ENCODE measurements around the gene SAFB2.

GRCh38 chr19:5559804-5560133 is 62.8 kb downstream of the SAFB2 start:
- TF ChIP-seq E2F5 (CRISPR knock-in tag; conservative IDR thresholded peaks at IDR 0.05) = no peak
- TF ChIP-seq YY1 (IDR thresholded peaks at IDR 0.05; ENCODE audit: insufficient read depth, insufficient replicate concordance, low read depth, low read length) = no peak
- TF ChIP-seq ZSCAN20 (CRISPR knock-in tag; IDR thresholded peaks at IDR 0.05; ENCODE audit: borderline replicate concordance) = no peak
- TF ChIP-seq BHLHE40 (IDR thresholded peaks at IDR 0.05; ENCODE audit: low read length) = no peak
- TF ChIP-seq, protein P1, sequence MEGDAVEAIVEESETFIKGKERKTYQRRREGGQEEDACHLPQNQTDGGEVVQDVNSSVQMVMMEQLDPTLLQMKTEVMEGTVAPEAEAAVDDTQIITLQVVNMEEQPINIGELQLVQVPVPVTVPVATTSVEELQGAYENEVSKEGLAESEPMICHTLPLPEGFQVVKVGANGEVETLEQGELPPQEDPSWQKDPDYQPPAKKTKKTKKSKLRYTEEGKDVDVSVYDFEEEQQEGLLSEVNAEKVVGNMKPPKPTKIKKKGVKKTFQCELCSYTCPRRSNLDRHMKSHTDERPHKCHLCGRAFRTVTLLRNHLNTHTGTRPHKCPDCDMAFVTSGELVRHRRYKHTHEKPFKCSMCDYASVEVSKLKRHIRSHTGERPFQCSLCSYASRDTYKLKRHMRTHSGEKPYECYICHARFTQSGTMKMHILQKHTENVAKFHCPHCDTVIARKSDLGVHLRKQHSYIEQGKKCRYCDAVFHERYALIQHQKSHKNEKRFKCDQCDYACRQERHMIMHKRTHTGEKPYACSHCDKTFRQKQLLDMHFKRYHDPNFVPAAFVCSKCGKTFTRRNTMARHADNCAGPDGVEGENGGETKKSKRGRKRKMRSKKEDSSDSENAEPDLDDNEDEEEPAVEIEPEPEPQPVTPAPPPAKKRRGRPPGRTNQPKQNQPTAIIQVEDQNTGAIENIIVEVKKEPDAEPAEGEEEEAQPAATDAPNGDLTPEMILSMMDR (CRISPR knock-in tag; IDR thresholded peaks at IDR 0.05) = no peak
- no peak for TF ChIP-seq RNF2 (conservative IDR thresholded peaks at IDR 0.05; ENCODE audit: low read depth)
- TF ChIP-seq ZNF558 (CRISPR knock-in tag; IDR thresholded peaks at IDR 0.05; ENCODE audit: borderline replicate concordance) = no peak
- no peak for TF ChIP-seq NAIF1 (CRISPR knock-in tag; IDR thresholded peaks at IDR 0.05; ENCODE audit: borderline replicate concordance)
- TF ChIP-seq TIGD3 (CRISPR knock-in tag; IDR thresholded peaks at IDR 0.05; ENCODE audit: borderline replicate concordance) = no peak
- no peak for TF ChIP-seq NRL (CRISPR knock-in tag; IDR thresholded peaks at IDR 0.05; ENCODE audit: borderline replicate concordance)
- no peak for TF ChIP-seq CHD4 (IDR thresholded peaks at IDR 0.05; ENCODE audit: borderline replicate concordance, low read length)
- TF ChIP-seq SIN3A (IDR thresholded peaks at IDR 0.05; ENCODE audit: borderline replicate concordance, low read depth, low read length) = no peak
- TF ChIP-seq JUNB (CRISPR knock-in tag; IDR thresholded peaks at IDR 0.05; ENCODE audit: borderline replicate concordance) = no peak
- TF ChIP-seq, protein P2, sequence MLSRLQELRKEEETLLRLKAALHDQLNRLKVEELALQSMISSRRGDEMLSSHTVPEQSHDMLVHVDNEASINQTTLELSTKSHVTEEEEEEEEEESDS (CRISPR knock-in tag; IDR thresholded peaks at IDR 0.05; ENCODE audit: borderline replicate concordance) = no peak
